ENCODE measurements around the gene APOBEC3C. TPM values are rescaled to one million over a fixed set of nuclear protein-coding genes. Genes with fewer than 3 reads are reported as not detected.
"Not testable (repeated sequence)": the region's sequence is repeated elsewhere in the genome, so short reads cannot be mapped to it uniquely, and the experiment has no call there.

The APOBEC3C gene
- total RNA-seq, 1 experiment from 2014 or later, result 12.7 TPM

GRCh38 chr22:38984784-38985757 is 29.0 kb upstream of the APOBEC3C start:
- peak; percentile 44; the same call in 1 of the 2 replicates for ATAC-seq
- in situ Hi-C loops (cut with HindIII; ENCODE audit: low pct_unique_long_range_greater_than_20kb, low sequenced_read_pairs); intact Hi-C loops (cut with micrococcal nuclease; ENCODE audit: unreplicated experiment); H3K27ac ChIP-seq (ENCODE audit: low read length); H3K4me1 ChIP-seq (ENCODE audit: control insufficient read depth, insufficient read depth, low read length); DNase-seq (ENCODE audit: low read depth, low spot score); H3K27me3 ChIP-seq (ENCODE audit: control insufficient read depth, insufficient read depth, low read length); H3K9me3 ChIP-seq (ENCODE audit: control insufficient read depth, insufficient read depth, low read depth, low read length); H3K4me3 ChIP-seq (ENCODE audit: low read depth in 2 of 2, low read length in 2 of 2); H3K36me3 ChIP-seq (ENCODE audit: control insufficient read depth, insufficient read depth, low read length); BruUV-seq (replicated peaks); POLR2A ChIA-PET: not testable (repeated sequence)
- CTCF ChIA-PET, result interaction anchor here (0.7 kb wide), 2 partner anchors 216 to 363 kb away, joined by 9 to 12 read pairs; no protein-coding TSS in a partner anchor

- Histone ChIP-seq H3K27ac (ENCODE audit: low read length) (no peak overlapping the region), H3K27me3 (ENCODE audit: control insufficient read depth, insufficient read depth, low read length) (no peaks in the 10 kb centered on the region), H3K9me3 (ENCODE audit: control insufficient read depth, insufficient read depth, low read depth, low read length) (no peaks in the 10 kb centered on the region; the same call in 1 of the 2 replicates), H3K4me3 (ENCODE audit: low read depth in 2 of 2, low read length in 2 of 2) (no peak overlapping the region), H3K36me3 (ENCODE audit: control insufficient read depth, insufficient read depth, low read length) (no peaks in the 10 kb centered on the region), H3K4me1 (ENCODE audit: control insufficient read depth, insufficient read depth, low read length) (peaks cover under 1% of the 10 kb centered on the region; the same call in 1 of the 2 replicates)
- no peak for ATAC-seq
- POLR2A ChIA-PET, result no interaction called here
- intact Hi-C loops (cut with micrococcal nuclease; ENCODE audit: unreplicated experiment) (no loop called here), in situ Hi-C loops (cut with HindIII; ENCODE audit: low pct_unique_long_range_greater_than_20kb, low sequenced_read_pairs) (no loop called here)
- no peak for DNase-seq (ENCODE audit: low read depth, low spot score)
- TF ChIP-seq TCF7L2 (IDR thresholded peaks at IDR 0.05; ENCODE audit: low read depth, low read length) (no peak), POLR2AphosphoS5 (IDR thresholded peaks at IDR 0.05; ENCODE audit: low read depth, low read length) (no peak), SIN3A (IDR thresholded peaks at IDR 0.05; ENCODE audit: borderline replicate concordance, insufficient read depth, low read depth, low read length) (no peak), CTCF (IDR thresholded peaks at IDR 0.05) (no peak), REST (IDR thresholded peaks at IDR 0.05; ENCODE audit: insufficient read depth in 1 of 2, low read depth in 2 of 2, low read length in 1 of 2) (no peak)
- CTCF ChIA-PET, result no interaction called here
- BruUV-seq (replicated peaks), result no TSS peak
Observed at GRCh38 chr22:38986629-38987028, 27.4 kb upstream of the APOBEC3C start.
